ENCODE results near the gene PTPRC.

Gene PTPRC

GRCh38 chr1:198611219-198611618, 27.6 kb upstream of the PTPRC start:
- Mint-ChIP-seq H3K27ac (peak overlapping the region; percentile 83), H3K4me3 (peak overlapping the region; percentile 60), H3K9me3 (no peaks in the 10 kb centered on the region), H3K27me3 (ENCODE audit: low read depth) (no peaks in the 10 kb centered on the region), H3K4me1 (ENCODE audit: low read depth) (peaks cover 56% of the 10 kb centered on the region), H3K36me3 (ENCODE audit: low read depth) (peaks cover 10% of the 10 kb centered on the region)

- Mint-ChIP-seq H3K27me3 (ENCODE audit: low read depth) (no peaks in the 10 kb centered on the region), H3K27ac (peak overlapping the region; percentile 97), H3K4me3 (peak overlapping the region; percentile 82), H3K4me1 (ENCODE audit: low read depth) (peaks cover 56% of the 10 kb centered on the region), H3K36me3 (ENCODE audit: low read depth) (peaks cover 10% of the 10 kb centered on the region), H3K9me3 (no peaks in the 10 kb centered on the region)
These were observed 26.2 kb upstream of the PTPRC start for GRCh38 chr1:198612471-198613260.

GRCh38 chr1:198617406-198617805, 21.4 kb upstream of the PTPRC start:
- H3K9me3 Mint-ChIP-seq = no peaks in the 10 kb centered on the region
- peaks cover 62% of the 10 kb centered on the region for H3K4me1 Mint-ChIP-seq (ENCODE audit: low read depth)
- H3K4me3 Mint-ChIP-seq = no peak overlapping the region
- H3K36me3 Mint-ChIP-seq (ENCODE audit: low read depth) = peaks cover 8% of the 10 kb centered on the region
- H3K27ac Mint-ChIP-seq = no peak overlapping the region
- H3K27me3 Mint-ChIP-seq (ENCODE audit: low read depth) = no peaks in the 10 kb centered on the region

GRCh38 chr1:198619375-198620140, 19.3 kb upstream of the PTPRC start:
- no peaks in the 10 kb centered on the region for H3K27me3 Mint-ChIP-seq (ENCODE audit: low read depth)
- H3K4me3 Mint-ChIP-seq = peak overlapping the region; percentile 54
- H3K27ac Mint-ChIP-seq = peak overlapping the region; percentile 92
- no peaks in the 10 kb centered on the region for H3K9me3 Mint-ChIP-seq
- peaks cover 2% of the 10 kb centered on the region for H3K36me3 Mint-ChIP-seq (ENCODE audit: low read depth)
- H3K4me1 Mint-ChIP-seq (ENCODE audit: low read depth) = peaks cover 61% of the 10 kb centered on the region

- Mint-ChIP-seq H3K4me3 (peak overlapping the region; percentile 85), H3K9me3 (no peaks in the 10 kb centered on the region), H3K4me1 (ENCODE audit: low read depth) (peaks cover 62% of the 10 kb centered on the region), H3K36me3 (ENCODE audit: low read depth) (peaks cover 1% of the 10 kb centered on the region), H3K27me3 (ENCODE audit: low read depth) (no peaks in the 10 kb centered on the region), H3K27ac (peak overlapping the region; percentile 92)
These were observed 18.6 kb upstream of the PTPRC start for GRCh38 chr1:198620218-198620617.

GRCh38 chr1:198620951-198621824, 17.7 kb upstream of the PTPRC start:
- Mint-ChIP-seq H3K9me3 (no peaks in the 10 kb centered on the region), H3K4me1 (ENCODE audit: low read depth) (peaks cover 63% of the 10 kb centered on the region), H3K36me3 (ENCODE audit: low read depth) (no peaks in the 10 kb centered on the region), H3K4me3 (peak overlapping the region; percentile 85), H3K27me3 (ENCODE audit: low read depth) (no peaks in the 10 kb centered on the region), H3K27ac (peak overlapping the region; percentile 92)

GRCh38 chr1:198622001-198622400, 16.8 kb upstream of the PTPRC start:
- Mint-ChIP-seq H3K27ac (peak overlapping the region; percentile 92), H3K36me3 (ENCODE audit: low read depth) (peaks cover 6% of the 10 kb centered on the region), H3K27me3 (ENCODE audit: low read depth) (no peaks in the 10 kb centered on the region), H3K4me3 (peak overlapping the region; percentile 85), H3K9me3 (no peaks in the 10 kb centered on the region), H3K4me1 (ENCODE audit: low read depth) (peaks cover 70% of the 10 kb centered on the region)

- Mint-ChIP-seq H3K4me3 (peak overlapping the region; percentile 27), H3K27ac (peak overlapping the region; percentile 71), H3K36me3 (ENCODE audit: low read depth) (peaks cover 15% of the 10 kb centered on the region), H3K9me3 (peaks cover 1% of the 10 kb centered on the region), H3K4me1 (ENCODE audit: low read depth) (peaks cover 85% of the 10 kb centered on the region), H3K27me3 (ENCODE audit: low read depth) (no peaks in the 10 kb centered on the region)
These were observed 14.8 kb upstream of the PTPRC start for GRCh38 chr1:198623752-198624647.

- Mint-ChIP-seq H3K27me3 (ENCODE audit: low read depth) (no peaks in the 10 kb centered on the region), H3K36me3 (ENCODE audit: low read depth) (peaks cover 21% of the 10 kb centered on the region), H3K4me3 (peak overlapping the region; percentile 23), H3K27ac (peak overlapping the region; percentile 71), H3K4me1 (ENCODE audit: low read depth) (peaks cover 86% of the 10 kb centered on the region), H3K9me3 (peaks cover 4% of the 10 kb centered on the region)
These were observed 14.2 kb upstream of the PTPRC start for GRCh38 chr1:198624648-198624980.

- H3K4me3 Mint-ChIP-seq = peak overlapping the region; percentile 40
- peaks cover 4% of the 10 kb centered on the region for H3K9me3 Mint-ChIP-seq
- peak overlapping the region; percentile 62 for H3K27ac Mint-ChIP-seq
- H3K4me1 Mint-ChIP-seq (ENCODE audit: low read depth) = peaks cover 75% of the 10 kb centered on the region
- H3K27me3 Mint-ChIP-seq (ENCODE audit: low read depth) = no peaks in the 10 kb centered on the region
- H3K36me3 Mint-ChIP-seq (ENCODE audit: low read depth) = peaks cover 25% of the 10 kb centered on the region
These were observed 11.3 kb upstream of the PTPRC start for GRCh38 chr1:198627436-198628066.

- H3K4me3 Mint-ChIP-seq = peak overlapping the region; percentile 42
- H3K27me3 Mint-ChIP-seq (ENCODE audit: low read depth) = no peaks in the 10 kb centered on the region
- peaks cover 72% of the 10 kb centered on the region for H3K4me1 Mint-ChIP-seq (ENCODE audit: low read depth)
- H3K27ac Mint-ChIP-seq = peak overlapping the region; percentile 62
- peaks cover 27% of the 10 kb centered on the region for H3K36me3 Mint-ChIP-seq (ENCODE audit: low read depth)
- H3K9me3 Mint-ChIP-seq = peaks cover 4% of the 10 kb centered on the region
These were observed 10.8 kb upstream of the PTPRC start for GRCh38 chr1:198628067-198628455.

GRCh38 chr1:198629610-198630009, 9.2 kb upstream of the PTPRC start:
- H3K27me3 Mint-ChIP-seq (ENCODE audit: low read depth) = no peaks in the 10 kb centered on the region
- H3K9me3 Mint-ChIP-seq = peaks cover 18% of the 10 kb centered on the region
- no peak overlapping the region for H3K4me3 Mint-ChIP-seq
- peaks cover 76% of the 10 kb centered on the region for H3K4me1 Mint-ChIP-seq (ENCODE audit: low read depth)
- peak overlapping the region; percentile 46 for H3K27ac Mint-ChIP-seq
- H3K36me3 Mint-ChIP-seq (ENCODE audit: low read depth) = peaks cover 36% of the 10 kb centered on the region

GRCh38 chr1:198630863-198631262, 8.0 kb upstream of the PTPRC start:
- no peak overlapping the region for H3K27ac Mint-ChIP-seq
- no peaks in the 10 kb centered on the region for H3K27me3 Mint-ChIP-seq (ENCODE audit: low read depth)
- H3K9me3 Mint-ChIP-seq = peaks cover 18% of the 10 kb centered on the region
- H3K36me3 Mint-ChIP-seq (ENCODE audit: low read depth) = peaks cover 40% of the 10 kb centered on the region
- no peak overlapping the region for H3K4me3 Mint-ChIP-seq
- H3K4me1 Mint-ChIP-seq (ENCODE audit: low read depth) = peaks cover 77% of the 10 kb centered on the region
